B cell (primary cell): ENCODE measurements around the gene NTRK3. TPM values are rescaled to one million over a fixed set of nuclear protein-coding genes. Genes with fewer than 3 reads are reported as not detected.

Experiments used
- ATAC-seq: fragments of 200-7000 bp; cut with Tn5 transposase; one replicate; pipeline ENCODE4 v1.10.0; 2021; ENCODE audit warnings: low read depth, mild to moderate bottlenecking, moderate number of reproducible peaks, moderate library complexity
- CTCF ChIA-PET: fragments of 350-600 bp; sonication (Branson Sonifier 250); formaldehyde crosslinking; loops from one replicate; lab custom pipeline; 2021; ENCODE audit warnings: antibody characterized with exemption, inconsistent platforms; lab: Charles Lee
- POLR2A ChIA-PET: fragments of 350-600 bp; sonication (Branson Sonifier 250); formaldehyde crosslinking; loops from one replicate; lab custom pipeline; 2021; ENCODE audit warnings: antibody characterized with exemption; lab: Charles Lee
- DNase-seq: peaks from one replicate; pipeline ENCODE4 v3.0.0; 2013
- H2AFZ ChIP-seq: 2 replicates; pipeline ENCODE4 v1.6.1; 2012; ENCODE audit warnings: mild to moderate bottlenecking, low read depth, low read length; ENCODE audit not compliant: insufficient read depth, poor library complexity, severe bottlenecking
- H3K27ac ChIP-seq, 2 donors: 1 replicate in 1 of 2; 2 replicates in 1 of 2; pipeline ENCODE4 v1.5.1; 2012 to 2013; ENCODE audit warnings: low read length in 2 of 2, mild to moderate bottlenecking in 2 of 2, moderate library complexity in 1 of 2
- H3K27me3 ChIP-seq, 4 experiments: fragments of 200-600 bp in 1 of 4; sonication (generic) in 1 of 4; replicated peaks in 1 of 4; 1 replicate in 2 of 4; 2 replicates in 2 of 4; pipeline versions ENCODE4 v1.6.1 to v1.7.0; 2013 to 2016; ENCODE audit warnings: low read length in 3 of 4, mild to moderate bottlenecking in 2 of 4, mixed read lengths in 1 of 4, moderate library complexity in 1 of 4; ENCODE audit not compliant: insufficient read depth in 4 of 4, control insufficient read depth in 3 of 4; ENCODE audit errors: control extremely low read depth in 1 of 4
- H3K36me3 ChIP-seq, 2 experiments: replicated peaks in 1 of 2; 1 replicate in 1 of 2; 2 replicates in 1 of 2; pipeline versions ENCODE4 v1.6.1 to v1.7.1; 2013; ENCODE audit warnings: low read length in 1 of 2; ENCODE audit not compliant: insufficient read depth in 2 of 2, control insufficient read depth in 1 of 2; ENCODE audit errors: control extremely low read depth in 1 of 2, extremely low read depth in 1 of 2
- H3K4me1 ChIP-seq, 2 donors: fragments of 200-600 bp in 1 of 2; sonication (generic) in 1 of 2; 1 replicate in 1 of 2; 2 replicates in 1 of 2; pipeline versions ENCODE4 v1.5.1 to v1.6.1; 2013 to 2017; ENCODE audit warnings: low read length in 2 of 2; ENCODE audit not compliant: control insufficient read depth in 2 of 2, insufficient read depth in 2 of 2
- H3K4me2 ChIP-seq: replicated peaks from 2 replicates; pipeline ENCODE3; 2012; ENCODE audit warnings: mild to moderate bottlenecking, low read depth, low read length; ENCODE audit not compliant: poor library complexity, severe bottlenecking
- H3K4me3 ChIP-seq, 5 experiments: fragments of 200-600 bp in 1 of 5; sonication (generic) in 1 of 5; 1 replicate in 3 of 5; 2 replicates in 2 of 5; pipeline versions ENCODE4 v1.5.1 to v1.7.0; 2011 to 2016; ENCODE audit warnings: low read length in 4 of 5, mild to moderate bottlenecking in 4 of 5, low read depth in 2 of 5, control low read depth in 1 of 5, moderate library complexity in 1 of 5; ENCODE audit not compliant: insufficient read depth in 1 of 5; ENCODE audit errors: control extremely low read depth in 1 of 5, extremely low read depth in 1 of 5
- H3K79me2 ChIP-seq: fragments of 200-600 bp; sonication (generic); one replicate; pipeline ENCODE4 v1.6.0; 2016; ENCODE audit warnings: low read length; ENCODE audit not compliant: control insufficient read depth, insufficient read depth
- H3K9ac ChIP-seq: fragments of 200-600 bp; sonication (generic); 2 replicates; pipeline ENCODE4 v1.6.1; 2017; ENCODE audit warnings: mild to moderate bottlenecking, low read length, moderate library complexity
- H3K9me3 ChIP-seq, 3 donors: one replicate each; pipeline versions ENCODE4 v1.6.1 to v1.7.1; 2013; ENCODE audit warnings: low read length in 2 of 3; ENCODE audit not compliant: control insufficient read depth in 2 of 3, insufficient read depth in 1 of 3; ENCODE audit errors: control extremely low read depth in 1 of 3
- H4K20me1 ChIP-seq: 2 replicates; pipeline ENCODE4 v1.6.0; 2012; ENCODE audit warnings: mild to moderate bottlenecking, low read length; ENCODE audit not compliant: insufficient read depth, control insufficient read depth, poor library complexity, severe bottlenecking
- H3K27ac Mint-ChIP-seq: one replicate; pipeline ENCODE4 v1.8.0; 2021; ENCODE audit warnings: mixed read lengths
- H3K27me3 Mint-ChIP-seq: one replicate; pipeline ENCODE4 v1.8.0; 2021; ENCODE audit warnings: mixed read lengths
- H3K4me1 Mint-ChIP-seq: one replicate; pipeline ENCODE4 v1.8.0; 2021; ENCODE audit warnings: mixed read lengths
- H3K4me3 Mint-ChIP-seq: one replicate; pipeline ENCODE4 v1.8.0; 2021; ENCODE audit warnings: mixed read lengths
- H3K9me3 Mint-ChIP-seq: one replicate; pipeline ENCODE4 v1.8.0; 2022; ENCODE audit warnings: mixed read lengths; ENCODE audit not compliant: insufficient read depth
- CTCF ChIP-seq: fragments of 200-600 bp; IDR thresholded peaks from one replicate; pipeline ENCODE4 v1.8.0; 2022; ENCODE audit warnings: antibody characterized with exemption, mild to moderate bottlenecking
- EZH2 ChIP-seq: IDR thresholded peaks from 2 replicates; pipeline ENCODE4 v1.6.1; 2012; ENCODE audit warnings: borderline replicate concordance, low read depth, mild to moderate bottlenecking, moderate library complexity, low read length; ENCODE audit not compliant: insufficient read depth, poor library complexity, severe bottlenecking
- WGBS: methylation state at CpG from one replicate; pipeline ENCODE4 v1.1.5; 2013; ENCODE audit warnings: missing lambda C conversion rate; ENCODE audit not compliant: insufficient coverage; 5-methylcytosine and 5-hydroxymethylcytosine counted together
- intact Hi-C: fragments of 100-400 bp; cut with micrococcal nuclease; formaldehyde crosslinking; loops from one replicate; pipeline ENCODE4 v1.10.0; 2022
- polyA plus RNA-seq: library from polyadenylated mRNA; depleted of rRNA; stranded (reverse); fragments of >200 nt; gene quantifications from 2 replicates; pipeline ENCODE4 v1.2.3, GENCODE V29; 2012
- total RNA-seq, 2 donors: library from RNA; stranded (reverse); fragments of 120-200 nt in 1 of 2; gene quantifications; 1 replicate in 1 of 2; 2 replicates in 1 of 2; pipeline versions ENCODE4 v1.2.3 to v1.2.4, GENCODE V29; 2013 to 2022

The NTRK3 gene
- total and polyA plus RNA-seq, 2 donors (not counting 1 experiment from before 2014, with no cell fraction given) = not detected

GRCh38 chr15:87887177-87887576, 369.4 kb downstream of the NTRK3 start:
- no peaks in the 10 kb centered on the region for H3K4me1 ChIP-seq
- no peak overlapping the region for H3K4me2 ChIP-seq
- TF ChIP-seq CTCF (no peak), EZH2 (no peak)
- H3K4me1 Mint-ChIP-seq = no peaks in the 10 kb centered on the region
- H3K36me3 ChIP-seq = no peaks in the 10 kb centered on the region
- ATAC-seq (no peak), DNase-seq (no peak)
- CTCF ChIA-PET = no interaction called here
- WGBS = no CpG with 5 or more reads among the region's 1 CpG
- H3K27ac ChIP-seq = no peak overlapping the region
- H3K9me3 ChIP-seq = no peaks in the 10 kb centered on the region
- H3K9me3 Mint-ChIP-seq = no peaks in the 10 kb centered on the region
- H3K4me3 ChIP-seq = no peak overlapping the region
- POLR2A ChIA-PET = no interaction called here
- no peaks in the 10 kb centered on the region for H3K79me2 ChIP-seq
- no peak overlapping the region for H3K27ac Mint-ChIP-seq
- no peaks in the 10 kb centered on the region for H3K27me3 ChIP-seq
- no peak overlapping the region for H3K4me3 Mint-ChIP-seq
- H3K9ac ChIP-seq = no peak overlapping the region
- no peaks in the 10 kb centered on the region for H3K27me3 Mint-ChIP-seq
- H4K20me1 ChIP-seq = no peaks in the 10 kb centered on the region
- intact Hi-C loops = no loop called here
- H2AFZ ChIP-seq = no peak overlapping the region

- H3K27ac ChIP-seq = no peak overlapping the region
- no peak overlapping the region for H3K27ac Mint-ChIP-seq
- no peaks in the 10 kb centered on the region for H4K20me1 ChIP-seq
- no peak overlapping the region for H3K9ac ChIP-seq
- no peak overlapping the region for H3K4me2 ChIP-seq
- TF ChIP-seq CTCF (no peak), EZH2 (no peak)
- no peak overlapping the region for H2AFZ ChIP-seq
- no peaks in the 10 kb centered on the region for H3K4me1 ChIP-seq
- no peaks in the 10 kb centered on the region for H3K27me3 ChIP-seq
- H3K4me3 Mint-ChIP-seq = no peak overlapping the region
- CTCF ChIA-PET = no interaction called here
- no CpG with 5 or more reads among the region's 1 CpG for WGBS
- no peaks in the 10 kb centered on the region for H3K79me2 ChIP-seq
- no peaks in the 10 kb centered on the region for H3K4me1 Mint-ChIP-seq
- no peak for DNase-seq
- ATAC-seq = no peak
- no peaks in the 10 kb centered on the region for H3K36me3 ChIP-seq
- intact Hi-C loops = no loop called here
- no peak overlapping the region for H3K4me3 ChIP-seq
- POLR2A ChIA-PET = no interaction called here
- no peaks in the 10 kb centered on the region for H3K9me3 ChIP-seq
- no peaks in the 10 kb centered on the region for H3K27me3 Mint-ChIP-seq
- no peaks in the 10 kb centered on the region for H3K9me3 Mint-ChIP-seq
Measured at GRCh38 chr15:87881026-87881425, 375.5 kb downstream of the NTRK3 start.
